GM12873 (cell line): Measurements from ENCODE around the gene SLC23A3.

Experiments
- TF ChIP-seq, protein P1 (sequence below): IDR thresholded peaks from 2 replicates; pipeline ENCODE4 v1.5.1; 2012; ENCODE audit warnings: low read depth, mild to moderate bottlenecking, moderate library complexity, low read length, control low read depth; ENCODE audit not compliant: insufficient read depth; ENCODE audit errors: missing control alignments

Gene SLC23A3

DNA sequence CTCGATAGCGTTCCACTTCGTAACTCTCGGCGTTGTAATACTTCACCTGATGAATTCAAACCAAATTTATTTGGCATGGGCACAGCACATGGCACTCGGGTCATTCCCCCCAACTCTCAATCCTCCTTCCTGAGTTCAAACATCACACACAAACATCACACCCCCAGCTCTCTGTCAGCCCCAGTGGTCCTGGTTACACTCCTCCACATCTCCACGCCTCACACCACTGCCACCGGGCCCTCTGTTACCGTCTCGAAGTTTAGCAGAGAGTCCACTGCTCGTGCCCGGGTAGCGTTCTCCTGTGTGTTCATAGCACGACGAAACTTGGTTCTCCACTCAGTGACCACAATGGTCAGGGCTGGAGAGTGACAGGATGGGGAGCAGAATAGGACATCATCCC, 44.3 kb upstream of the SLC23A3 start:
- TF ChIP-seq, protein P1, sequence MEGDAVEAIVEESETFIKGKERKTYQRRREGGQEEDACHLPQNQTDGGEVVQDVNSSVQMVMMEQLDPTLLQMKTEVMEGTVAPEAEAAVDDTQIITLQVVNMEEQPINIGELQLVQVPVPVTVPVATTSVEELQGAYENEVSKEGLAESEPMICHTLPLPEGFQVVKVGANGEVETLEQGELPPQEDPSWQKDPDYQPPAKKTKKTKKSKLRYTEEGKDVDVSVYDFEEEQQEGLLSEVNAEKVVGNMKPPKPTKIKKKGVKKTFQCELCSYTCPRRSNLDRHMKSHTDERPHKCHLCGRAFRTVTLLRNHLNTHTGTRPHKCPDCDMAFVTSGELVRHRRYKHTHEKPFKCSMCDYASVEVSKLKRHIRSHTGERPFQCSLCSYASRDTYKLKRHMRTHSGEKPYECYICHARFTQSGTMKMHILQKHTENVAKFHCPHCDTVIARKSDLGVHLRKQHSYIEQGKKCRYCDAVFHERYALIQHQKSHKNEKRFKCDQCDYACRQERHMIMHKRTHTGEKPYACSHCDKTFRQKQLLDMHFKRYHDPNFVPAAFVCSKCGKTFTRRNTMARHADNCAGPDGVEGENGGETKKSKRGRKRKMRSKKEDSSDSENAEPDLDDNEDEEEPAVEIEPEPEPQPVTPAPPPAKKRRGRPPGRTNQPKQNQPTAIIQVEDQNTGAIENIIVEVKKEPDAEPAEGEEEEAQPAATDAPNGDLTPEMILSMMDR: no peak

DNA sequence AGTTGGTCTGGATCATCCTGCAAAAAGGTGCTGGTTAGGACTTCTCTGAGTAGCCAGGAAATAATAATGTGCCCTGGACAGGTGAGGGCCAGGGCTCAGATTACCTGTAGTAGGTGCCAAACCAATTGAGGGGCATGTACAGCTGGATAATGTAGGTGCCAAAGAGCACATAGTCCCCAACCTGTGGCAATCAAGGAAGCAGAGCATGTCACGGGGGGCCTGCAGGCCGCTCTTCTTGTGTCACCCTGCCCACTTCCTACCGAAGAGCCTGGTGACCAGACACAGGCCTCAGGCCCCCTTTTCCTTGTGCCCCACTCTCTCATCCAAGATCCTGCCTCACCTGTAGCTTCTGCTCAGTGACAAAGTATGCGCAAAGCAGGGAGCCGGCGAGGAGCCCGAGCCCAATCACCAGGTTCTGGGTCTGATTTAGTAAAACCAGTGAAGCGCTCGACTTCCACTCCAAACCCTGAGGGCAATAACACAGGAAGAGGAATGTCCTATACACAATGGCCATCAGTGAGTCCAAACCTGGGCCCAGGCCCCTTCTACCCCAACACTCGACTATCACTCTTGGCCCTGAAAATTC, 43.8 kb upstream of the SLC23A3 start:
- TF ChIP-seq, protein P1: no peak

DNA sequence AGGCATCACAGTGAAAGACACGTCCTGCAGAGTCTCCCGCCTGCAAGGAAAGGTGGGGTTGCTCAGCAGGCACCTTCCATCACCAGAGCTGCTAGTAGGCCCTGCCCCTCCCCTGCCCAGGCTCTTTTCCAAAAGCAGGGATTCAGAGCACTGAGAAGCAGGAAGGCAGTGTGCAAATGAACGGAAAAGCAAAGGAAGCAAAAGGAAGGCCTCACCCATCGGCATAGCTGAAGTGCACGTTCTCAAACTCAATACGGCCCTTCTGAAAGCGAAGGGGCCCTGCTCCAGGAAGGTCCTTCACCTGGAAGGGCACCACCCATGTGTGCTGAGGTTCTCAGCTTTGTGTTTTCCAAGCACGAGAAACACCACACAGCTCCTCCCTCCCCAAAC, 43.2 kb upstream of the SLC23A3 start:
- TF ChIP-seq, protein P1: no peak

DNA sequence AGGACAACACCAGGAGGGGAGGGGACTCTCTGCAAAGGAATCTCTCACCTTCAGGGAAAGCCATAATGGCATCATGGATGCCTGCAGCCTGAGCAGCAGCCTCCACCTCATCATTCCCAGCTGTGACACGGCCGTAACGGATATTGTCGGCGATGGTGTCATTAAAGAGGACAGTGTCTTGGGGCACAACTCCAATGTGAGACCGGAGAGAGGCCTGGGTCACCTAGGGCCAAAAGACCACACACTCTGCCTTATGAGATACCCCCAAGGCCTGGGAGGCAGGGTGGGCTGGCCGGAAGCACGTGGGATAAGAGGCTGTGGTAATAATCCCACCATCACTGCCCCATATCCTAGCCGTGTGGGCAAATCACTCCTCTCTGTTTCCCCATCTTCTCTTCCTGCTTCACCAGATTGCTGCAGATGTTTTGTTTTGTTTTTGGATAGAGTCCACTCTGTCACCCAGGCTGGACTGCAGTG, 41.1 kb upstream of the SLC23A3 start:
- TF ChIP-seq, protein P1: no peak

DNA sequence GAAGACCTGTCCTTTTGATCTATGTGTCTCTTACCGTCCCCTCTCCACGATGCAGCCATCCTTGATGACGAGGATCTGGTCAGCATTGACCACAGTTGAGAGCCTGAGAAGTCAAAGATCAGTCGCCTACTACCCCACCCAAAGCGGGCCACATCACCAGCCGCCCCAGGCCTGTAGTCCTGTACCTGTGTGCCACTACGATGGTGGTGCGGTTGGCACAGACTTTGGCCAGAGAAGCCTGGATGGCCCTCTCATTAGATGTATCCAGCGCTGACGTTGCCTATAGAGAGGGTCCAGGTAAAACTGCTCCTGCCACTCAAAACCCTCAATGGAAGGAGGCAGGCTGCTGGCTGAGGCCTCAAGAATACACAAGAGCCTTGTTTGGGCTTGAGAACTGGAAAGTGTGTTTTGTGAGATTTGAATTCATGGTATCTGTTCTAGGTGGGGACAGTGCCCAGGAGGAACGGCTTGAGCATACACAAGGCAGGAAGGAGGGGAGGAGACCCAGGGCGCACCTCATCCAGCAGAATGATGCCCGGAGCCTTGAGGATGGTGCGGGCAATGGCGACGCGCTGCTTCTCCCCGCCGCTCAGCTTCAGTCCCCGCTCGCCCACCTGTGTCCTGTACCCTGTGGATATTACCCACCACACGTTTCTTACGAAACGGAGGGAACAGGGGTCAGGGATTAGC, 40.5 kb upstream of the SLC23A3 start:
- TF ChIP-seq, protein P1: no peak

DNA sequence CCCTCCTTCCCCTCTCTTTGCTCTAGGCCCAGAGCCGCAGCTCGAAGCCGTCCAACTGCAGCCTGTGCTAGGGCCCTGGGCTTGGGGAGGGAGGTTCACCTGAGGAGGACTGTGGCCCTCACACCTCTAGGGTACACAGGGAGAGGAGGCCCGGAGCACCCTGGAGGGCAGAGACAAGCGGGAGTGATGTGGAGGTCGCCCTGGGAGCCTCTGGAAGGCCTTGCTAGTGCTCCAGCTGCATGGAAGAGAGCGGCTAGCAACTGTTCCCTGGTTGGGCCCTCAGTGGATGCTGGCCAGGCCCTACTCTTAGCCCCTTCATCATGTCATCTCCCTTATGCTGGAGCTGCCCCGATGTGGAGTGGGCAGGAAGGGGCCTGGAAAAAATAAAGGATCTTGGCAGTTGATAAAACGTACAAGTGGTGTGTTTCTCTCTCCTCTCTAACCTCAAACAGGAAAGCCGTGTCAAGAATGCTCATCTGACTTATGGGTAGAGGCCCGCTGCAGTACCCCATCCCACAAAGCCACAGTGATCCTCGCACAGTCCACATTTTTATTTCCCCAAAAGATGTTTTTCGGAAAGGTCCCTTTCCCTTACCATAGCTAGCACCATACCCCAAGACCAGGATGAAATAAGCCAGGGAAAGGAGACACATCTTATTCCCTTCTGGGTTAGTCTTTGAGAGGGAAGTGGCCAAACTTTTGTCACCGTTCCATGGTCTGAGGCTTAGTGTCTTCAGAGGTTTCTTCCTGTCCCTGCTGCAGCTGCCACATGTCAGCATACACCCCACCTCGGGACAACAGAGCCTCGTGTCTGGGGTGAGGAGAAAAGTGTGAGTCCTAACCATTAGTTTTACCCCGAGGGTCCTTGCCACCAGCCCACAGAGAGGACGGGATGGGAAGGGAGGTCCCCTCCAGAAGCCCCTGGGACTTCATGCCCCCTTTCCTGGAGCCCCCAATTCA, 39.7 kb upstream of the SLC23A3 start:
- TF ChIP-seq, protein P1: no peak
